Stimulated activated CD4-positive, alpha-beta T cell treated with anti-CD3 and anti-CD28 coated beads, Interleukin-15, amount 100 ng/mL, for 1 hour (primary cell): ENCODE data around the gene CSPG4.
"Not testable (repeated sequence)": the region's sequence is repeated elsewhere in the genome, so short reads cannot be mapped to it uniquely, and the experiment has no call there.

ENCODE experiments used
- DNase-seq, 2 donors: peaks; one replicate each; pipeline ENCODE4 v3.0.0-alpha.2; 2020; ENCODE audit warnings: low read depth in 1 of 2, low spot score in 1 of 2

CSPG4 gene

GRCh38 chr15:75712668-75713337 is at the start of gene CSPG4:
TSS of gene CSPG4 (minus strand) at chr15:75712848. CDS start at chr15:75712755, 93 bp downstream.
- DNase-seq: no peak

- not testable (repeated sequence) for DNase-seq
Observed at GRCh38 chr15:75762357-75762718, 49.7 kb upstream of the CSPG4 start.

- DNase-seq: no peak
Observed at GRCh38 chr15:75761446-75762356, 49.1 kb upstream of the CSPG4 start.

GRCh38 chr15:75760704-75761435 is 48.2 kb upstream of the CSPG4 start:
- no peak for DNase-seq

- DNase-seq: not testable (repeated sequence)
Observed at GRCh38 chr15:75760131-75760520, 47.5 kb upstream of the CSPG4 start.

- DNase-seq: no peak
Observed at GRCh38 chr15:75759416-75760130, 46.9 kb upstream of the CSPG4 start.

GRCh38 chr15:75758071-75758872 is 45.6 kb upstream of the CSPG4 start:
- DNase-seq: peak in 1 of 2 donors; percentile 38

GRCh38 chr15:75754871-75755270 is 42.2 kb upstream of the CSPG4 start:
- not testable (repeated sequence) for DNase-seq

- DNase-seq: no peak
Observed at GRCh38 chr15:75753145-75753544, 40.5 kb upstream of the CSPG4 start.

GRCh38 chr15:75751891-75752290 is 39.2 kb upstream of the CSPG4 start:
- DNase-seq: no peak

GRCh38 chr15:75751116-75751875 is 38.6 kb upstream of the CSPG4 start:
- no peak for DNase-seq

- no peak for DNase-seq
Observed at GRCh38 chr15:75750261-75751050, 37.8 kb upstream of the CSPG4 start.

- no peak for DNase-seq
Observed at GRCh38 chr15:75749820-75750219, 37.2 kb upstream of the CSPG4 start.

GRCh38 chr15:75748882-75749281 is 36.2 kb upstream of the CSPG4 start:
- DNase-seq: not testable (repeated sequence)

- DNase-seq: not testable (repeated sequence)
Observed at GRCh38 chr15:75747121-75747520, 34.5 kb upstream of the CSPG4 start.

GRCh38 chr15:75745305-75745704 is 32.7 kb upstream of the CSPG4 start:
- DNase-seq: no peak

GRCh38 chr15:75742346-75742745 is 29.7 kb upstream of the CSPG4 start:
- DNase-seq: not testable (repeated sequence)

GRCh38 chr15:75739791-75740190 is 27.1 kb upstream of the CSPG4 start:
- DNase-seq: no peak
